SK-N-DZ (cell line): Measurements from ENCODE around the gene KIAA1755.
"Not testable (repeated sequence)": the region's sequence is repeated elsewhere in the genome, so short reads cannot be mapped to it uniquely, and the experiment has no call there.

Source experiments
- DNase-seq: peaks from one replicate; pipeline ENCODE4 v3.0.0-alpha.2; 2015; ENCODE audit warnings: low spot score

KIAA1755 gene

DNA sequence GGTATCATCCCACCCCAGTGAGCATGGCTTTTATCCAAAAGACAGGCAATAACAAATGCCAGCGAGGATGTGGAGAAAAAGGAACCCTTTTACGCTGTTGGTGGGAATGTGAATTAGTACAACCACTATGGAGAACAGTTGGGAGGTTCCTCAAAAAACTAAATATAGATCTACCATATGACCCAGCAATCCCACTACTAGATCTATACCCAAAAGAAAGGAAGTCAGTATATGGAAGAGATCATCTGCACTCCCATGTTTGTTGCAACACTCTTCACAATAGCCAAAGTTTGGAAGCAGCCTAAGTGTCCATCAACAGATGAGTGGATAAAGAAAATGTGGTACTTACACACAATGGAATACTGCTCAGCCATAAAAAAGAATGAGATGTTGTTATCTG lies 5.9 kb upstream of the KIAA1755 start:
- DNase-seq, result no peak

- DNase-seq, result no peak
Measured at GRCh38 chr20:38262931-38263330, 2.4 kb upstream of the KIAA1755 start.

DNA sequence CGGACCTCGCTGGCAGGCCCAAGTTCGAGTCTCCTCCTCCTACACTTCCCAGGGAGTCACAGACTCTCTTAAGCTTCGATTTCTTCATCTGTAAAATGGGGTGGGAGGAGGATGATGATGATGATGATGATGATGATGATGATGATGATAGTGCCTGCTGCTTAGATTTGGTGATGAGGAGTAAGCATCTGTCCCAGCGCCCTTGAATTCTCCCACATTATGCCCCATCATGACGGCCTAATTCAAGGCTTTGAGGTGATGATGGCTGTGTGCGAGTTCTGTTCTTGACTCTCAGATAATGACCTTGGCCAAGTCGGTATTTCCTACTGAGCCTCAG lies 487 bp upstream of the KIAA1755 start:
- DNase-seq, result no peak

DNA sequence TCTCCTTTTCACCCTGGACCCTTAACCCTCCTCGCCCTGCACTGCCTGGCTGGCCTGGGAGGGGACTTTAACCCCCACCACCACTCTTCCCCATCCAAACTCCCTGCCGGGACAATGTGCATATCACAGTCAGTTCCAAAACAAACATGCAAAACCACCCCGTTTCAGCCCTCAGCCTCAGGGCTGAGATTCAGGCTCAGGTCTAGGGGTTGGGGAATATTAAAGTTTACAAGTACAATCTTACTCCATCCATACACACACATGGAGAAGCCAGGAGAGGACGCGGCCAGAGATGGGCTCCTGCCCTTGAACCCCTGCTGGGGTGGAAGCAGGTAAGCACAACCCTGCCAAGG lies 534 bp downstream of the KIAA1755 start:
- no peak for DNase-seq

- no peak for DNase-seq
Measured at GRCh38 chr20:38258545-38259215, 1.9 kb downstream of the KIAA1755 start.

DNA sequence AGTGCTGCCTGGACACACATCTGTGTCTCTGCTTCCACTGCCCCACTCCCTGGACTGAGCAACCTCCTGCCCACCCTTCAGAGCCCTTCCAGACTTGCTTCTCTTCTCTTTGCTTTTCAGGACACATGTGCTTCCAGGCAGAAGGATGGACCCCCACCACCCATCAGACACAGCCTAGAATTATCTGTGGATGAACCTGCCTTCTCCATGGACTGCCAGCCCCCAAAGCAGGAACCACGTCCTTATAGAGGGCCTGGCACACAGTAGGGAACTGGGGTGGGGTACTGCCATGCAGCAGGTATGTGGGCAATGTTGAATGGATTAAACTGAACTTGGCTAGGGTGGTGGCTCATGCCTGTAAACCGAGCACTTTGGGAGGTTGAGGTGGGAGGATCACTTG lies 3.6 kb downstream of the KIAA1755 start:
- DNase-seq, result no peak

DNA sequence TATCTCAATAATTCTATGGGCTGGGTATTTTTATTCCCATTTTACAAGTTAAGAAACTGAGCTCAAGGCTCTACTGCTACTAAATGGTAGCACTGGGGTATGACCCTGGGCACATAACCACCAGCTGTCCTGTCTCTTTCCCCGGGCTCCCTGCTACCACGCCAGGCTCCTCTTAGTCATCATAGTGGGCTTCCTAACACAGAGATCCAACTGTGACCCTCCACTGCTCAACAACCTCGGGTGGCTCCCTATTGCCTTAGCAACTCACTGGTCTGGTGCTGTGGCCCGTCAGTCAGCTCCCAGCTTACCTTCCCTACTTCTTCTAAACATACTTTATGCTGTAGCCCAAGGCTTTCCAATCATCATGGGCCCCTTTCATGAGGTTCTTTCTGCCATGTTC lies 4.5 kb downstream of the KIAA1755 start:
- DNase-seq, result no peak

DNA sequence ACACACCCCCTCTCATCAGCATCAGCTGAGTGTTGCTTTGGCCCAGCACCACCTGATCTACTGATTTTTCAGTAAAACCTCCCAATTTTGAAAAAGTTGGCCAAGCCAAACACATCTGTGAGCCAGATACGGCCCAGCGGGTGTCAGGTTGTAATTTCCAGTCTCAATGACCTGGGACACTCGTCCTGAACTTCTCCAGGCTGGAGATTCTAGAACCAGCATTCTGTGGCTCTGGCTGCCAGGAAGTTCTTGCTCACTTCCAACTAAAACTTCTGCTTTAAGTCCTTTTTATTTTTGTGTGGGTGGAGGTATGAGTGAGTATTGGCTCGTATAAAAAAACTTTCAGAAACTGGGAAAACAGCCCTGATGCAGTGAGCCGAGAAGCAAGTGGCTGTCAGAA lies 5.1 kb downstream of the KIAA1755 start:
- no peak for DNase-seq

- not testable (repeated sequence) for DNase-seq
Measured at GRCh38 chr20:38254621-38255020, 5.9 kb downstream of the KIAA1755 start.

DNA sequence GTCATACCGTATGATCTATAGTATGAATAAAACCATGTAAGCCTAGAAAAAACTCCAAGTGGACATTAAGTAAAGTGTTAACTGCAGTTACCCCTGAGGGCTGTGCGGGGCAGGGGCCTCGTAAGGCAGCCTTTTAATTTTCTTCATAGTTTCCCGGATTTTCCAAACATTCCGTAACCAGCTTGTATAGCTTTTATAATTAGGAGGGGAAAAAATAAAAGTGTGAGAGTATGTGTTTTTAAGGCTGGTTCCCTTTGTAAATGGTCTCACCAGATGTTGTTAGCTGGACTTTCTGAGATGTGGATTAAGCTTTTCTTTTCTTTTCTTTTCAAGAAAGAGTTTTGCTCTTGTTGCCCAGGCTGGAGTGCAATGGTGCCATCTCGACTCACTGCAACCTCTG lies 7.0 kb downstream of the KIAA1755 start:
- no peak for DNase-seq

DNA sequence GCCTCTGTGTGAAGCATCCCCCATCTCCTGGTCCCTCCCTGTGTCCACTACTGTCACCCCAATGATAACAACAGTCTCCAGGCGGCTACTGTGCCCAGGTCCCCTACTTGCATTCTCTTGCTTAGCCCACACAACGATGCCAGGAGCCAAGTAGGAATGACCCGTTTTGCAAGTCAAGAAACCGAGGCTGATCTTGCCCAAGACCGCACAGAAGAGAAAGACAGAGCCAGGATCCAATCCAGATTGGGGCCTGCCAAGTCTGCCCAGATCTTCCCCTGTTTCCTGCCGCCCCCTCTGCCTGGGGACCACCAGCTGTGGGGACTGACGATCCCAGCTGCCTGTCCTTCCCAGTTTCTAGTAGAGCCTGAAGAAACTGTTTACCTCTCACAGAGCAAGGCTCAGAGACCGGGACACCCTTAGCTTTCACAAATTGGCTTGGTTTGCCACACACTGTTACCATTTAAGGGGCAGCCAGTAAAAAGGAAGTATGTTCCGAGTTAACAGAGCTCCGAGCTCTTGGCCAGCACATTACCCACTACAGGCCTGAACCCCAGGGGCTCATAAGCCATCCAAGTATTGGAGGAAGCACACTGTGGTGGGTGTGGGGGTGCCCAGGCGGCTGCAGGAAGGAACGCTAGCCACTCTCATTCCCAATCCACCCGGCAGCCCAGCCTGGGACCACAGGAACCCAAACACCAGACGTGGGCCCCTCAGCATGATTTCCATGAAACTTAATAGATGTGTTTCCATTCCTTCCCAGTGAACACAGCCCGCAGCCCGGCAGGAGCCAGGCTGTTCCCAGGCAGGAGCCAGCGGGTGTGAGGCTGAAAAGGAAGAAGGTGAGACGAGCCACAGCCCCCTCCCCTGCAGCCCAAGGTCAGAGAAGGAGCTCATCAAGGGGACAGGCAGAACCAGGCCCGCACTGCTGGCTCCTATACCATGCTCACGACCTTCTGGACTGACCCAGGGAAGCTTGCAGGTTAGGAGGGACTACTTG lies 7.9 kb downstream of the KIAA1755 start:
- no peak for DNase-seq

DNA sequence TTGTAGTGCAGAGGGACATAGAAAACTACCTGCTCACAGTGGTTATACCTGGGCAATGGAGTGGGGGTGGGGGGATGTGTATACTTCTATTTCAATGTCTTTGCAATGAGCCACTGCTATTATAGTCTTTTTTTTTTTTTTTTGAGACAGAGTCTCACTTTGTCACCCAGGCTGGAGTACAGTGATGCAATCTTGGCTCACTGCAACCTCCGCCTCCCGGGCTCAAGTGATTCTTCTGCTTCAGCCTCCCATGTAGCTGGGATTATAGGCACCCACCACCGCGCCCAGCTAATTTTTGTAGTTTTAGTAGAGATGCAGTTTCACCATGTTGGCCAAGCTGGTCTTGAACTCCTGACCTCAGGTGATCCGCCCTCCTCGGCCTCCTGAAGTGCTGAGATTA lies 9.1 kb downstream of the KIAA1755 start:
- not testable (repeated sequence) for DNase-seq

DNA sequence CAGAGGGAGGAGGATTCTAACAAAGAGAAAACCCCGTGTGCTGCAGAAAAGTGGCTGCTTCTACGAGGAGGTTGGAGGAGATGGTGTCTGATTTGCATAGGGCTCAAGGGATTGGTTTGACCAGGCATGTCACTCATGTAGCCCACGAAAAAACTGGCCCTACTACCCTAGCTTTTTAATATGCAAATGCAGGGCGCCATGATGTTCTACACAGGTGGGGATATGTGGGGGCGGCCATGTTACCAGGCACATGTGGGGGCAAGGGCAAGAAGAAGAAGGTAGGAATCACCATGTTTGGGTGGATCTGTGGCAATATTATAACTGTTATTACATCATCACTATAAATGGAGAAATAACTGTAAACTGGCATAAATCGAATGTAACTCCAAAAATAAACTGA lies 9.9 kb downstream of the KIAA1755 start:
- DNase-seq, result no peak

DNA sequence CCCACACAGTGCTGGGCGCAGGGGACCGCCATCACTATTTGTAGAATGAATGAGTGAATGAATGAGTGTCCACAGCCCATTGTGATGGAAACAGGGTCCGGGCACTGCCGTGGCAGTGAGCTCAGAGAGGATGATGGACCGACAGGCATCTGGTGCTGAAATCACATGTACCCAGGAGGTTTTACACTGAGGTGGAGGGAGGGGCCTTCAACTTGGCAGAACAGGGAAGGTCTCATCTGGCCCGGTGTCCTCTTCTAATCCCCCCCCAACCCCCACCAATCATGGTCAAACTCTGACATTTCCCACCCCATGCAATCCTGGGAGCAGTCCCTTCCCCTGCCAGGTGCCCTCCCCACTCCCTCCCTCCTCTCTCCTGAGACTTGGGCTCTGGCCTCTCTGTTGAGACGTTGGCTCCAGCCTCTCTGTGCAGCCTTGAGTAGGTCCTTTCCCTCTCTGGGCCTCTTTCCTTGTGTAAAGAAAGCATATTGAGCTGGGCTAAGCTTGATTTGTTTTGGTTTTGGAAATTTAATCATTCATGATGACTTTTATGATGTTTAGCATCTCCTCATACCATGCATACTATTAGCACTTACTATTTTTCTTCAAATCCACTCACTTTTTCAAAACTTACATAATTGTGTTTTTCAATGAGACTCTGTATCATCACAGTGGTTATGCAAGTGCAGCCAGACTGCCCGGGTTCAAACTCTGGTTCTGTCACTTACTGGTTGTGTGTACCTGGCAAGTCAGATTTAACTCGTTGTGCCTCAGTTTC lies 10.8 kb downstream of the KIAA1755 start:
- no peak for DNase-seq

DNA sequence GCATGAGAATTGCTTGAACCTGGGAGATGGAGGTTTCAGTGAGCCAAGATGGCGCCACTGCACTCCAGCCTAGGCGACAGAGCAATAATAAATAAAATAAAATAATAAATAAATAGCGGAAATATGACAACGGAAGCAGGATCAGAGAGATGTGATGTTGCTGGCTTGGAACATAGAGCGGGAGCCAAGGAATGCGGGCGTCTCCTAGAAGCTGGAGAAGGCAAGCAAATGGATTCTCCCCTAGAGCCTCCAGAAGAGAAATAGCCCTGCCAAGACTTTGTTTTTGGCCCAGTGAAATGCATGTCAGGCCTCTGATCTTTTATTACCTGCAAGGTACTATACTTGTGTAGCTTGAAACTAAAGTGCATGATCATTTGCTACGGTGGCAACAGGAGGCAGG lies 12.4 kb downstream of the KIAA1755 start:
- no peak for DNase-seq

GRCh38 chr20:38247725-38248124 lies 12.8 kb downstream of the KIAA1755 start:
- DNase-seq, result not testable (repeated sequence)

- no peak for DNase-seq
Measured at GRCh38 chr20:38247166-38247509, 13.4 kb downstream of the KIAA1755 start.

DNA sequence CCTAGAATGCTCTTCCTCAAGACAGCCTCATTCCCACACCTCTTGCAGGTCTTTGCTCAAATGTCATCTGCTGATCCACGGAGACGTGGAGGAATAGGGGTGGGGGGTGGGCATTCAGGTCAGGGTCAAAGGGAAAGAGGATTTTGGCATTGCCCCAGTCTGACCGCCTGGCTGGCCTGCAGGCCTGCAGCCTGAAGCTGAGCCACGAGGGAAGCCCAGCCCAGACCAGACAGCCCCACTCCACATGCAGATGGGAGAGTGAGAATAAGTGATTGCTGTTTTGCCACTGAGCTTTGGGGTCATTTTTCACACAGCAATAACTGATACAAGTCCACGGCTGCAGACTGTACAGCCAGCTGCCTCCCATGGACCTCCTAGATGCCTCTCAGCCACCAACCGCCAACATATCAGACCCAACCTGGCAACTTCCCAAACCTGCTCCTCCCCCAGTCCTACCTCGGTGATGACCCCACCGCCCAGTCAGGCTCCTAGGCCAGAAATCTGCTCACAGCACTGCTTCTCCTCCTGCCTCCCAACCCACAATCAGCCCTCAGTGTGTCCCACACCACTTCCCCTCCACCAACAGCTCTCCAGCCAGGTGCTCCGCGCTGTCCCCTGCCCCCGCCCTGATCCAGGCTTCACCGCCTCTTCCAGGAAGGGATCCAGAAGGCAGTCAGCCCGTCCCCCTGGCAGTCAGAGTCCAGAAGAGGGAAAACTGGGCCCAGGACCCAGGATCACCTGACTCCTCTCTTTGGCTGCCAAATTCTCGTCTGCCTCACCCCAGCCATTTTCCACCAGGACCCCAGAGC lies 14.0 kb downstream of the KIAA1755 start:
- no peak for DNase-seq

- DNase-seq, result no peak
Measured at GRCh38 chr20:38245753-38246152, 14.8 kb downstream of the KIAA1755 start.

DNA sequence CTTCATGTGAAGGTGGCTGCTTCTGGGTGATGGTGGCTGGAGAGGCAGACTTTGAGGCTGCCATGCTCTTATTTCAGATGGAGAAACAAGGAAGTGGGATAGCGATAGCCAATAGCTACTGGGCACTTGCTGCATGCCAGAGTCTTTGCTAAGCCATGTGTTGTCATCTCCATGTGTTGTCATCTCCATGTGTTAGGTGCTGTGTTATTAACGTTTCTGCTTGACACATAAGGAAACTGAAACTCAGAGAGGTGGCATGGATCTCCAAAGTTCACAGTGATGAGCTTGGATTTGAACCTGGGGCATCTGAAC lies 16.9 kb downstream of the KIAA1755 start:
- DNase-seq, result no peak

GRCh38 chr20:38242848-38243708 lies 17.5 kb downstream of the KIAA1755 start:
- no peak for DNase-seq
